GM13977 (cell line): ENCODE data around the gene MANF.

Experiments used
- DNase-seq: peaks from one replicate; pipeline ENCODE4 v3.0.0; 2012; ENCODE audit warnings: low spot score
- CTCF ChIP-seq: IDR thresholded peaks from 2 replicates; pipeline ENCODE4 v1.5.1; 2012; ENCODE audit warnings: mild to moderate bottlenecking, control low read depth; ENCODE audit not compliant: insufficient read depth; ENCODE audit errors: extremely low read depth, missing control alignments
- in situ Hi-C: fragments of 300-500 bp; cut with MboI; formaldehyde crosslinking; loops from one replicate; pipeline ENCODE4 v1.12.0; 2022; ENCODE audit warnings: low sequenced_read_pairs, low pct_unique_long_range_greater_than_20kb, mixed read lengths, inconsistent platforms; ENCODE audit not compliant: unreplicated experiment

The MANF gene

GRCh38 chr3:51436998-51437639 lies 52.0 kb downstream of the MANF start:
- no peak for TF ChIP-seq CTCF
- in situ Hi-C loops, result no loop called here

More at GRCh38 chr3:51436998-51437639, 52.0 kb downstream of the MANF start:
- no peak for DNase-seq
